GM23338 (cell line): Measurements from ENCODE around the gene YWHAE. TPM values are rescaled to one million over a fixed set of nuclear protein-coding genes. Genes with fewer than 3 reads are reported as not detected.

Experiments used
- ATAC-seq: fragments of 200-7000 bp; cut with Tn5 transposase; 3 replicates; pipeline ENCODE4 v1.9.1; 2020
- DNase-seq: peaks from one replicate; pipeline ENCODE4 v3.0.0-alpha.2; 2015; ENCODE audit warnings: low spot score
- H2AFZ ChIP-seq: fragments of 200-600 bp; sonication (generic); 2 replicates; pipeline ENCODE4 v1.8.0; 2016; ENCODE audit warnings: antibody characterized with exemption, mild to moderate bottlenecking, moderate library complexity
- H3F3A ChIP-seq: fragments of 200-600 bp; sonication (generic); replicated peaks from 2 replicates; pipeline ENCODE4 v1.8.0; 2017; ENCODE audit warnings: antibody characterized with exemption, mixed run types, low read depth
- H3K27ac ChIP-seq: fragments of 200-600 bp; sonication (generic); 2 replicates; pipeline ENCODE4 v1.6.1; 2016; ENCODE audit warnings: low read depth
- H3K27me3 ChIP-seq: fragments of 200-600 bp; sonication (generic); 2 replicates; pipeline ENCODE4 v1.8.0; 2016; ENCODE audit warnings: mild to moderate bottlenecking, mixed run types, moderate library complexity; ENCODE audit not compliant: insufficient read depth
- H3K36me3 ChIP-seq: fragments of 200-600 bp; sonication (generic); 2 replicates; pipeline ENCODE4 v1.8.0; 2016; ENCODE audit warnings: mild to moderate bottlenecking; ENCODE audit not compliant: insufficient read depth
- H3K4me1 ChIP-seq: fragments of 200-600 bp; sonication (generic); 2 replicates; pipeline ENCODE4 v1.8.0; 2016; ENCODE audit warnings: mild to moderate bottlenecking, moderate library complexity; ENCODE audit not compliant: insufficient read depth
- H3K4me2 ChIP-seq: fragments of 200-600 bp; sonication (generic); 2 replicates; pipeline ENCODE4 v1.7.1; 2017; ENCODE audit warnings: mixed run types
- H3K4me3 ChIP-seq: fragments of 200-600 bp; sonication (generic); 2 replicates; pipeline ENCODE4 v1.6.1; 2016; ENCODE audit warnings: mixed run types
- H3K79me2 ChIP-seq: fragments of 200-600 bp; sonication (generic); replicated peaks from 2 replicates; pipeline ENCODE4 v1.8.0; 2017; ENCODE audit warnings: mild to moderate bottlenecking; ENCODE audit not compliant: insufficient read depth
- H3K9me2 ChIP-seq: fragments of 200-600 bp; sonication (generic); 2 replicates; pipeline ENCODE4 v1.8.0; 2017; ENCODE audit not compliant: insufficient read depth
- H4K20me1 ChIP-seq: fragments of 200-600 bp; sonication (generic); replicated peaks from 2 replicates; pipeline ENCODE4 v1.8.0; 2017; ENCODE audit warnings: mild to moderate bottlenecking; ENCODE audit not compliant: insufficient read depth
- H3K27ac Mint-ChIP-seq: 2 replicates; pipeline ENCODE4 v1.8.0; 2020; ENCODE audit warnings: inconsistent platforms, mild to moderate bottlenecking, moderate library complexity, mixed read lengths
- H3K27me3 Mint-ChIP-seq: 3 replicates; pipeline ENCODE4 v1.8.0; 2022; ENCODE audit warnings: low read depth, mild to moderate bottlenecking, moderate library complexity, mixed read lengths, inconsistent platforms; ENCODE audit not compliant: insufficient read depth, poor library complexity
- H3K36me3 Mint-ChIP-seq: 3 replicates; pipeline ENCODE4 v1.8.0; 2021; ENCODE audit warnings: low read depth, mild to moderate bottlenecking, inconsistent platforms, moderate library complexity, mixed read lengths
- H3K4me1 Mint-ChIP-seq: 3 replicates; pipeline ENCODE4 v1.8.0; 2020; ENCODE audit warnings: mild to moderate bottlenecking, inconsistent platforms, mixed read lengths
- H3K4me3 Mint-ChIP-seq: 3 replicates; pipeline ENCODE4 v1.8.0; 2021; ENCODE audit warnings: moderate library complexity, mild to moderate bottlenecking, inconsistent platforms, mixed read lengths
- H3K9me3 Mint-ChIP-seq: 3 replicates; pipeline ENCODE4 v1.8.0; 2020; ENCODE audit warnings: moderate library complexity, mild to moderate bottlenecking, inconsistent platforms, mixed read lengths
- ETS1 ChIP-seq: IDR thresholded peaks from 2 replicates; pipeline ENCODE4 v1.6.1; 2016; ENCODE audit warnings: antibody characterized with exemption
- EZH2 ChIP-seq: fragments of 200-600 bp; sonication (generic); IDR thresholded peaks from one replicate; pipeline ENCODE4 v1.8.0; 2017; ENCODE audit warnings: antibody characterized with exemption, mild to moderate bottlenecking, low read depth; ENCODE audit not compliant: unreplicated experiment
- EZH2phosphoT487 ChIP-seq: fragments of 200-600 bp; sonication (generic); IDR thresholded peaks from one replicate; pipeline ENCODE4 v1.8.1; 2018; ENCODE audit warnings: antibody characterized with exemption; ENCODE audit not compliant: unreplicated experiment
- POLR2AphosphoS5 ChIP-seq: IDR thresholded peaks from 2 replicates; pipeline ENCODE4 v1.6.1; 2016; ENCODE audit warnings: antibody characterized with exemption, low read depth
- polyA plus RNA-seq: library from polyadenylated mRNA; unstranded; fragments of >200 nt; fragmentation: Nextera tagmentation; extraction: Ambion mirVana; gene quantifications from 2 replicates; pipeline ENCODE4 v1.2.1, GENCODE V29; 2016
- total RNA-seq: library from RNA; depleted of rRNA; stranded (reverse); fragments of >200 nt; shearing (Covaris generic); gene quantifications from 2 replicates; pipeline ENCODE4 v1.2.3, GENCODE V29; 2014
- TF ChIP-seq, protein P1 (sequence below): fragments of 250-450 bp; sonication (Bioruptor Pico); IDR thresholded peaks from 2 replicates; pipeline ENCODE4 v1.5.0; 2020; ENCODE audit warnings: mild to moderate bottlenecking, moderate library complexity
- TF ChIP-seq, protein P2 (sequence below): IDR thresholded peaks from one replicate; pipeline ENCODE4 v1.6.1; 2018; ENCODE audit warnings: antibody characterized with exemption; ENCODE audit not compliant: unreplicated experiment

The YWHAE gene
- total and polyA plus RNA-seq, 2 experiments from 2014 or later = 1,251 to 1,283 TPM

GRCh38 chr17:1379930-1380313 lies 20.1 kb downstream of the YWHAE start:
- no peak for TF ChIP-seq POLR2AphosphoS5
- TF ChIP-seq, protein P1, sequence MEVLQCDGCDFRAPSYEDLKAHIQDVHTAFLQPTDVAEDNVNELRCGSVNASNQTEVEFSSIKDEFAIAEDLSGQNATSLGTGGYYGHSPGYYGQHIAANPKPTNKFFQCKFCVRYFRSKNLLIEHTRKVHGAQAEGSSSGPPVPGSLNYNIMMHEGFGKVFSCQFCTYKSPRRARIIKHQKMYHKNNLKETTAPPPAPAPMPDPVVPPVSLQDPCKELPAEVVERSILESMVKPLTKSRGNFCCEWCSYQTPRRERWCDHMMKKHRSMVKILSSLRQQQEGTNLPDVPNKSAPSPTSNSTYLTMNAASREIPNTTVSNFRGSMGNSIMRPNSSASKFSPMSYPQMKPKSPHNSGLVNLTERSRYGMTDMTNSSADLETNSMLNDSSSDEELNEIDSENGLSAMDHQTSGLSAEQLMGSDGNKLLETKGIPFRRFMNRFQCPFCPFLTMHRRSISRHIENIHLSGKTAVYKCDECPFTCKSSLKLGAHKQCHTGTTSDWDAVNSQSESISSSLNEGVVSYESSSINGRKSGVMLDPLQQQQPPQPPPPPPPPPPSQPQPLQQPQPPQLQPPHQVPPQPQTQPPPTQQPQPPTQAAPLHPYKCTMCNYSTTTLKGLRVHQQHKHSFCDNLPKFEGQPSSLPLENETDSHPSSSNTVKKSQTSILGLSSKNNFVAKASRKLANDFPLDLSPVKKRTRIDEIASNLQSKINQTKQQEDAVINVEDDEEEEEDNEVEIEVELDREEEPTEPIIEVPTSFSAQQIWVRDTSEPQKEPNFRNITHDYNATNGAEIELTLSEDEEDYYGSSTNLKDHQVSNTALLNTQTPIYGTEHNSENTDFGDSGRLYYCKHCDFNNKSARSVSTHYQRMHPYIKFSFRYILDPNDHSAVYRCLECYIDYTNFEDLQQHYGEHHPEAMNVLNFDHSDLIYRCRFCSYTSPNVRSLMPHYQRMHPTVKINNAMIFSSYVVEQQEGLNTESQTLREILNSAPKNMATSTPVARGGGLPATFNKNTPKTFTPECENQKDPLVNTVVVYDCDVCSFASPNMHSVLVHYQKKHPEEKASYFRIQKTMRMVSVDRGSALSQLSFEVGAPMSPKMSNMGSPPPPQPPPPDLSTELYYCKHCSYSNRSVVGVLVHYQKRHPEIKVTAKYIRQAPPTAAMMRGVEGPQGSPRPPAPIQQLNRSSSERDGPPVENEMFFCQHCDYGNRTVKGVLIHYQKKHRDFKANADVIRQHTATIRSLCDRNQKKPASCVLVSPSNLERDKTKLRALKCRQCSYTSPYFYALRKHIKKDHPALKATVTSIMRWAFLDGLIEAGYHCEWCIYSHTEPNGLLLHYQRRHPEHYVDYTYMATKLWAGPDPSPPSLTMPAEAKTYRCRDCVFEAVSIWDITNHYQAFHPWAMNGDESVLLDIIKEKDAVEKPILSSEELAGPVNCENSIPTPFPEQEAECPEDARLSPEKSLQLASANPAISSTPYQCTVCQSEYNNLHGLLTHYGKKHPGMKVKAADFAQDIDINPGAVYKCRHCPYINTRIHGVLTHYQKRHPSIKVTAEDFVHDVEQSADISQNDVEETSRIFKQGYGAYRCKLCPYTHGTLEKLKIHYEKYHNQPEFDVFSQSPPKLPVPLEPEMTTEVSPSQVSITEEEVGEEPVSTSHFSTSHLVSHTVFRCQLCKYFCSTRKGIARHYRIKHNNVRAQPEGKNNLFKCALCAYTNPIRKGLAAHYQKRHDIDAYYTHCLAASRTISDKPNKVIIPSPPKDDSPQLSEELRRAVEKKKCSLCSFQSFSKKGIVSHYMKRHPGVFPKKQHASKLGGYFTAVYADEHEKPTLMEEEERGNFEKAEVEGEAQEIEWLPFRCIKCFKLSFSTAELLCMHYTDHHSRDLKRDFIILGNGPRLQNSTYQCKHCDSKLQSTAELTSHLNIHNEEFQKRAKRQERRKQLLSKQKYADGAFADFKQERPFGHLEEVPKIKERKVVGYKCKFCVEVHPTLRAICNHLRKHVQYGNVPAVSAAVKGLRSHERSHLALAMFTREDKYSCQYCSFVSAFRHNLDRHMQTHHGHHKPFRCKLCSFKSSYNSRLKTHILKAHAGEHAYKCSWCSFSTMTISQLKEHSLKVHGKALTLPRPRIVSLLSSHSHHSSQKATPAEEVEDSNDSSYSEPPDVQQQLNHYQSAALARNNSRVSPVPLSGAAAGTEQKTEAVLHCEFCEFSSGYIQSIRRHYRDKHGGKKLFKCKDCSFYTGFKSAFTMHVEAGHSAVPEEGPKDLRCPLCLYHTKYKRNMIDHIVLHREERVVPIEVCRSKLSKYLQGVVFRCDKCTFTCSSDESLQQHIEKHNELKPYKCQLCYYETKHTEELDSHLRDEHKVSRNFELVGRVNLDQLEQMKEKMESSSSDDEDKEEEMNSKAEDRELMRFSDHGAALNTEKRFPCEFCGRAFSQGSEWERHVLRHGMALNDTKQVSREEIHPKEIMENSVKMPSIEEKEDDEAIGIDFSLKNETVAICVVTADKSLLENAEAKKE (CRISPR knock-in tag) = no peak
- TF ChIP-seq, protein P2, sequence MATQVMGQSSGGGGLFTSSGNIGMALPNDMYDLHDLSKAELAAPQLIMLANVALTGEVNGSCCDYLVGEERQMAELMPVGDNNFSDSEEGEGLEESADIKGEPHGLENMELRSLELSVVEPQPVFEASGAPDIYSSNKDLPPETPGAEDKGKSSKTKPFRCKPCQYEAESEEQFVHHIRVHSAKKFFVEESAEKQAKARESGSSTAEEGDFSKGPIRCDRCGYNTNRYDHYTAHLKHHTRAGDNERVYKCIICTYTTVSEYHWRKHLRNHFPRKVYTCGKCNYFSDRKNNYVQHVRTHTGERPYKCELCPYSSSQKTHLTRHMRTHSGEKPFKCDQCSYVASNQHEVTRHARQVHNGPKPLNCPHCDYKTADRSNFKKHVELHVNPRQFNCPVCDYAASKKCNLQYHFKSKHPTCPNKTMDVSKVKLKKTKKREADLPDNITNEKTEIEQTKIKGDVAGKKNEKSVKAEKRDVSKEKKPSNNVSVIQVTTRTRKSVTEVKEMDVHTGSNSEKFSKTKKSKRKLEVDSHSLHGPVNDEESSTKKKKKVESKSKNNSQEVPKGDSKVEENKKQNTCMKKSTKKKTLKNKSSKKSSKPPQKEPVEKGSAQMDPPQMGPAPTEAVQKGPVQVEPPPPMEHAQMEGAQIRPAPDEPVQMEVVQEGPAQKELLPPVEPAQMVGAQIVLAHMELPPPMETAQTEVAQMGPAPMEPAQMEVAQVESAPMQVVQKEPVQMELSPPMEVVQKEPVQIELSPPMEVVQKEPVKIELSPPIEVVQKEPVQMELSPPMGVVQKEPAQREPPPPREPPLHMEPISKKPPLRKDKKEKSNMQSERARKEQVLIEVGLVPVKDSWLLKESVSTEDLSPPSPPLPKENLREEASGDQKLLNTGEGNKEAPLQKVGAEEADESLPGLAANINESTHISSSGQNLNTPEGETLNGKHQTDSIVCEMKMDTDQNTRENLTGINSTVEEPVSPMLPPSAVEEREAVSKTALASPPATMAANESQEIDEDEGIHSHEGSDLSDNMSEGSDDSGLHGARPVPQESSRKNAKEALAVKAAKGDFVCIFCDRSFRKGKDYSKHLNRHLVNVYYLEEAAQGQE = no peak
- no peak for TF ChIP-seq EZH2phosphoT487
- TF ChIP-seq ETS1 = no peak
- no peak for TF ChIP-seq EZH2
- H3K4me1 ChIP-seq = peaks cover 46% of the 10 kb centered on the region
- Mint-ChIP-seq H3K36me3 (peaks cover 19% of the 10 kb centered on the region; the same call in 2 of the 3 replicates), H3K4me1 (peaks cover 46% of the 10 kb centered on the region), H3K27ac (no peak overlapping the region; the same call in 1 of the 2 replicates), H3K27me3 (peaks cover 13% of the 10 kb centered on the region), H3K9me3 (no peaks in the 10 kb centered on the region), H3K4me3 (no peak overlapping the region)
- H3K79me2 ChIP-seq = peaks cover 100% of the 10 kb centered on the region
- ATAC-seq = no peak
- H3K27ac ChIP-seq = no peak overlapping the region; the same call in 1 of the 2 replicates
- peaks cover 7% of the 10 kb centered on the region; the same call in 1 of the 2 replicates for H3F3A ChIP-seq
- no peak overlapping the region for H3K4me2 ChIP-seq
- H4K20me1 ChIP-seq = peaks cover 98% of the 10 kb centered on the region
- no peaks in the 10 kb centered on the region for H3K27me3 ChIP-seq
- no peaks in the 10 kb centered on the region for H3K9me2 ChIP-seq
- H2AFZ ChIP-seq = no peak overlapping the region
- H3K4me3 ChIP-seq = no peak overlapping the region
- 0 out of 2 replicates have a peak, but pooled peaks cover under 1% of the 10 kb centered on the region for H3K36me3 ChIP-seq
- no peak for DNase-seq
